Stimulated activated memory B cell treated with anti-CD40 and anti-IgM and Interleukin-4, amounts not matched to agents 10 μg/mL and 1 μg/mL and 100 μg/mL, for 72 hours (primary cell): Measurements from ENCODE around the gene KCNJ14.

ENCODE experiments used
- ATAC-seq: fragments of 150-1000 bp; cut with Tn5 transposase; 2 replicates; pipeline ENCODE4 v1.10.0; 2021
- H3K27ac Mint-ChIP-seq: one replicate; pipeline ENCODE4 v1.8.0; 2022; ENCODE audit warnings: mild to moderate bottlenecking, mixed read lengths
- H3K27me3 Mint-ChIP-seq: one replicate; pipeline ENCODE4 v1.8.0; 2022; ENCODE audit warnings: mixed read lengths
- H3K36me3 Mint-ChIP-seq: one replicate; pipeline ENCODE4 v1.8.0; 2022; ENCODE audit warnings: mixed read lengths
- H3K4me1 Mint-ChIP-seq: one replicate; pipeline ENCODE4 v1.8.0; 2022; ENCODE audit warnings: mixed read lengths
- H3K4me3 Mint-ChIP-seq: one replicate; pipeline ENCODE4 v1.8.0; 2022; ENCODE audit warnings: mild to moderate bottlenecking, moderate library complexity, mixed read lengths
- H3K9me3 Mint-ChIP-seq: one replicate; pipeline ENCODE4 v1.8.0; 2022; ENCODE audit warnings: mixed read lengths

Gene KCNJ14

GRCh38 chr19:48512504-48513288, 57.3 kb downstream of the KCNJ14 start:
- Mint-ChIP-seq H3K27me3 (peaks cover 14% of the 10 kb centered on the region), H3K4me3 (no peak overlapping the region), H3K4me1 (peaks cover 17% of the 10 kb centered on the region), H3K27ac (no peak overlapping the region), H3K9me3 (no peaks in the 10 kb centered on the region), H3K36me3 (no peaks in the 10 kb centered on the region)
- ATAC-seq: no peak

- Mint-ChIP-seq H3K27ac (no peak overlapping the region), H3K36me3 (no peaks in the 10 kb centered on the region), H3K27me3 (peaks cover 14% of the 10 kb centered on the region), H3K9me3 (no peaks in the 10 kb centered on the region), H3K4me1 (peaks cover 17% of the 10 kb centered on the region), H3K4me3 (no peak overlapping the region)
- peak; percentile 90 for ATAC-seq
Observed at GRCh38 chr19:48513289-48514122, 58.1 kb downstream of the KCNJ14 start.

DNA sequence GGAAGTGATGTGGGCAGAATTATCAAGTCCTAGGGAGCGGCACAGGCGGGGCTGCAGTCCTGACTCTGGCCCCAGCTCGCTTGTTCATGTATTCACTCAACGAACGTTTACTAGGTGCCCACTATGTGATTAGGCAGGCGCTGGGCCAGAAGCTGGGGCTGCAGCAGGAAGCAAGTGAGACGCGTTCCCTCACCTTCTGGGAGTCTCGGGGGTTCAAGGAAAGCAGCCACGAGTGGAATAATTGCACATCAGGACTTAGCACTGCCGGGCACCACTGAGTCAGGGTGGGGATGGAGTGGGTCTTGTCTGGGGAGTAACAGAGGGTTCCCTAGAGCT, 58.7 kb downstream of the KCNJ14 start:
- Mint-ChIP-seq H3K9me3 (no peaks in the 10 kb centered on the region), H3K36me3 (no peaks in the 10 kb centered on the region), H3K4me1 (peaks cover 17% of the 10 kb centered on the region), H3K27ac (no peak overlapping the region), H3K4me3 (no peak overlapping the region), H3K27me3 (peaks cover 14% of the 10 kb centered on the region)
- ATAC-seq: no peak

DNA sequence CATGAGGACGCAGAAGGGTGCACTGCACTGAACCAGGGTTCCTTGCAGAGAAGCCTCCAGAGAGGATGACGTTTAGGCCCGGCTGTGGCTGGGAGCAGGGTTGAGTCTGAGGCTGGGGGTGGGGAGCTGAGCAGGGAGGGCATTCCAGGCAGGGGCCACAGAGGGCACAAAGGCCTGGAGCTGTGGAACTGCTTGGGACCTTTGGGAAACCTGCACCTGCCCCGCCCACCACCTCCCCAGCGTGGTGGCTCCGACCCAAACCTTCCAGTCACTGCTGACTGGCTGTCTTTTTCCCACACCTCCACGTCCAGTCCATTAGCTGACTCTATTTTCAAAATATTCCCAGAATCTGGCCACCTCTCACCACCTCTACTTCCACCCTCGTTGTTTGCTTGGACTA, 61.2 kb downstream of the KCNJ14 start:
- no peak overlapping the region for H3K27ac Mint-ChIP-seq
- H3K27me3 Mint-ChIP-seq: no peaks in the 10 kb centered on the region
- no peaks in the 10 kb centered on the region for H3K36me3 Mint-ChIP-seq
- ATAC-seq: no peak
- H3K4me3 Mint-ChIP-seq: no peak overlapping the region
- peaks cover 7% of the 10 kb centered on the region for H3K4me1 Mint-ChIP-seq
- no peaks in the 10 kb centered on the region for H3K9me3 Mint-ChIP-seq
